Caco-2 (cell line): ENCODE measurements around the gene RCN2. TPM values are rescaled to one million over a fixed set of nuclear protein-coding genes. Genes with fewer than 3 reads are reported as not detected.

Experiments used
- BruUV-seq: library from RNA; stranded (reverse); fragments of 400-500 nt; replicated peaks from 2 replicates; lab custom pipeline; 2021; lab: Mats Ljungman, UMichigan
- CTCF ChIA-PET: fragments of 300-600 bp; sonication (Branson Sonifier 250); formaldehyde crosslinking; loops from one replicate; lab custom pipeline; 2022; ENCODE audit warnings: antibody characterized with exemption; lab: Charles Lee
- POLR2A ChIA-PET: fragments of 300-600 bp; sonication (Branson Sonifier 250); formaldehyde crosslinking; loops from one replicate; lab custom pipeline; 2022; ENCODE audit warnings: antibody characterized with exemption; lab: Charles Lee
- DNase-seq, 2 experiments: peaks; one replicate each; pipeline versions ENCODE4 v3.0.0 to v3.0.0-alpha.2; 2020 to 2022
- H3K27me3 ChIP-seq: replicated peaks from 2 replicates; pipeline ENCODE4 v1.6.0; 2011; ENCODE audit warnings: low read length; ENCODE audit not compliant: control insufficient read depth, insufficient read depth
- H3K36me3 ChIP-seq: 2 replicates; pipeline ENCODE4 v1.5.1; 2011; ENCODE audit warnings: low read length; ENCODE audit not compliant: control insufficient read depth, insufficient read depth
- H3K4me1 ChIP-seq: fragments of 250-450 bp; sonication (Bioruptor Pico); 2 replicates; pipeline ENCODE4 v1.5.1; 2020; ENCODE audit warnings: mild to moderate bottlenecking
- H3K4me3 ChIP-seq: 2 replicates; pipeline ENCODE4 v1.5.1; 2011; ENCODE audit warnings: low read depth, mild to moderate bottlenecking, control low read depth, low read length
- H3K9me3 ChIP-seq: fragments of 250-450 bp; sonication (Bioruptor Pico); 2 replicates; pipeline ENCODE4 v1.5.1; 2020; ENCODE audit warnings: mild to moderate bottlenecking, moderate library complexity
- H3K27ac Mint-ChIP-seq: one replicate; pipeline ENCODE4 v1.8.0; 2022; ENCODE audit warnings: mixed read lengths; ENCODE audit not compliant: unreplicated experiment
- H3K27me3 Mint-ChIP-seq: one replicate; pipeline ENCODE4 v1.8.0; 2022; ENCODE audit warnings: mixed read lengths; ENCODE audit not compliant: insufficient read depth, unreplicated experiment
- H3K36me3 Mint-ChIP-seq: one replicate; pipeline ENCODE4 v1.8.0; 2022; ENCODE audit warnings: mild to moderate bottlenecking, mixed read lengths; ENCODE audit not compliant: insufficient read depth, unreplicated experiment
- H3K4me1 Mint-ChIP-seq: one replicate; pipeline ENCODE4 v1.8.0; 2022; ENCODE audit warnings: low read depth, mixed read lengths; ENCODE audit not compliant: unreplicated experiment
- H3K4me3 Mint-ChIP-seq: one replicate; pipeline ENCODE4 v1.8.0; 2022; ENCODE audit warnings: mild to moderate bottlenecking, moderate library complexity, mixed read lengths; ENCODE audit not compliant: unreplicated experiment
- H3K9me3 Mint-ChIP-seq: one replicate; pipeline ENCODE4 v1.8.0; 2022; ENCODE audit warnings: mixed read lengths; ENCODE audit not compliant: unreplicated experiment
- intact Hi-C: fragments of 100-400 bp; cut with micrococcal nuclease; formaldehyde crosslinking; loops from one replicate; pipeline ENCODE4 v1.10.0; 2022; ENCODE audit not compliant: unreplicated experiment
- total RNA-seq: library from RNA; stranded (reverse); gene quantifications from 2 replicates; pipeline ENCODE4 v1.2.3, GENCODE V29; 2022
- TF ChIP-seq, protein P1 (sequence below), 2 experiments: fragments of 200-600 bp in 1 of 2; IDR thresholded peaks; 1 replicate in 1 of 2; 2 replicates in 1 of 2; pipeline versions ENCODE4 v1.5.1 to v1.8.0; 2011 to 2022; ENCODE audit warnings: antibody characterized with exemption in 1 of 2, control low read depth in 1 of 2, inconsistent platforms in 1 of 2, low read depth in 1 of 2, low read length in 1 of 2, mild to moderate bottlenecking in 1 of 2, moderate library complexity in 1 of 2; ENCODE audit not compliant: insufficient read depth in 1 of 2, severe bottlenecking in 1 of 2, unreplicated experiment in 1 of 2

The RCN2 gene
- total RNA-seq, 1 experiment from 2014 or later, result 73.7 TPM

DNA sequence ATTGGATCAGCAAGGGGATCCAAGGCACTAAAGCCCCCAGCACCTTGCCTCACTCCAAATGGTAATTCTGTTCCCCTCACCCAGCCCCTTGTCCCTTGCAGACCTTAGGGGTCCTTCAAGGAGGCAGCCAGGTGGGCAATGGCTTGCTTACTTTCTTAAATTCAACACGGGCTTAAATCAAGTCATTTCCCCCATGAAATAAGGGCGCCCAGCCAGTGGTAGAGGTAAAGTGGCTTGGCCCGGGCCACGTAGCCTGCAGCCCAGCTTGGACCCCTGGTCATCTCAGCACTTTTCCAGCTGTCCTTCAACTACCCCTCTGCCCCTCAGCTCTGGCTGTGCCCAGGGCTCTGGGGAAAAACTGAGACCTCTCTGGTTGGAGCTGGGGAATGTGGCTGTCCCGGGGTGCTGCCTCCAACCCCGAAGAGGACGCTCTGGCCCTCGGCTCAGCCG is 64.6 kb downstream of the RCN2 start:
- Mint-ChIP-seq H3K27me3 (no peaks in the 10 kb centered on the region), H3K4me3 (no peak overlapping the region), H3K36me3 (no peaks in the 10 kb centered on the region), H3K4me1 (no peaks in the 10 kb centered on the region), H3K27ac (no peak overlapping the region), H3K9me3 (no peaks in the 10 kb centered on the region)
- H3K9me3 ChIP-seq, result no peaks in the 10 kb centered on the region
- H3K4me3 ChIP-seq, result no peak overlapping the region
- TF ChIP-seq, protein P1, sequence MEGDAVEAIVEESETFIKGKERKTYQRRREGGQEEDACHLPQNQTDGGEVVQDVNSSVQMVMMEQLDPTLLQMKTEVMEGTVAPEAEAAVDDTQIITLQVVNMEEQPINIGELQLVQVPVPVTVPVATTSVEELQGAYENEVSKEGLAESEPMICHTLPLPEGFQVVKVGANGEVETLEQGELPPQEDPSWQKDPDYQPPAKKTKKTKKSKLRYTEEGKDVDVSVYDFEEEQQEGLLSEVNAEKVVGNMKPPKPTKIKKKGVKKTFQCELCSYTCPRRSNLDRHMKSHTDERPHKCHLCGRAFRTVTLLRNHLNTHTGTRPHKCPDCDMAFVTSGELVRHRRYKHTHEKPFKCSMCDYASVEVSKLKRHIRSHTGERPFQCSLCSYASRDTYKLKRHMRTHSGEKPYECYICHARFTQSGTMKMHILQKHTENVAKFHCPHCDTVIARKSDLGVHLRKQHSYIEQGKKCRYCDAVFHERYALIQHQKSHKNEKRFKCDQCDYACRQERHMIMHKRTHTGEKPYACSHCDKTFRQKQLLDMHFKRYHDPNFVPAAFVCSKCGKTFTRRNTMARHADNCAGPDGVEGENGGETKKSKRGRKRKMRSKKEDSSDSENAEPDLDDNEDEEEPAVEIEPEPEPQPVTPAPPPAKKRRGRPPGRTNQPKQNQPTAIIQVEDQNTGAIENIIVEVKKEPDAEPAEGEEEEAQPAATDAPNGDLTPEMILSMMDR (IDR thresholded peaks at IDR 0.05; ENCODE audit: insufficient read depth in 1 of 2, low read depth in 1 of 2, low read length in 1 of 2, severe bottlenecking in 1 of 2, unreplicated experiment in 1 of 2), result no peak
- H3K27me3 ChIP-seq, result no peaks in the 10 kb centered on the region
- BruUV-seq, result no TSS peak
- POLR2A ChIA-PET, result no interaction called here
- intact Hi-C loops, result no loop called here
- CTCF ChIA-PET, result no interaction called here
- DNase-seq, result no peak
- H3K36me3 ChIP-seq, result no peaks in the 10 kb centered on the region
- H3K4me1 ChIP-seq, result no peaks in the 10 kb centered on the region

DNA sequence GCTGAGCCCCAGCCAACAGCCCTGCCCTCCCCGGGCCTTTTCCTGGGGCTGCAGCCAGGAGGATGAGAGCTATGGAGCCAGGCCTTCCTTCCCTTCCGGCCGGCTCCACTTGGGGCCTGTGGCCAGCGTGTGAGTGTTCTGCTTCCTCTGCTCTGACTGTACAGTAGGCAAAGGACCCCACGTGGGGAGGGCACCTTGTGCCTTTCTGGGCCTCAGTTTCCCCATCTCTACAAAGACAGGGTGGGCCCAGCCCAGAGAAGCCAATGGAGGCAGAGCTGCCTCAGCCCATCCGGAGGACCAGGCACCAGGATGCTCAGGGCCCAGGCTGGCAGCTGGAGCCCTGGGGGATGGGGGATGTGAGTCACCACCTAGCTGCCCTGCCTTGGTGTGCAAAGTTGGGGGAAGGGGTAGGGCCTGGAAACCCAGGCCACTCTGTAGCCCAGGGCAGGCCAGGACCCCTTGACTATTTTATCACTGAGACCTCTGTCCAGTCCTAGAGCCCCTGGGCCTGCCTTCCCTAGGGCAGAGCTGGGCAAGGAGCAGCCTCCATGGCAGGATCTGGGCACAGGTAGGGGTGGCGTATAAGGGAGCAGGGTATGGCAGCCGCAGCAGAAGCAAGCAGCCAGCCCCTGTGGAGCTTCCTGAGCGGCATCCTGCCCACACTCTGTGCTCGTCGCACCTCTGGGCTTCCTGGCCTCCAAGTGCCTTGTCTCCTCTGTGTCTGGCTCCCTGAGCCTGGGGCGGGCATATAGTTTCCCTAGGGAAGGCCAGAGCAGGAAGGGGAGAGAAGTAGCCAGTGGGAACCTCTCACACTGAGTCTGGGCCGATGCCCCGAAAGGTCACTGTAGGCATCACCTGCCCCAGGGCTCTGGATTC is 65.2 kb downstream of the RCN2 start:
- Mint-ChIP-seq H3K4me1 (no peaks in the 10 kb centered on the region), H3K36me3 (no peaks in the 10 kb centered on the region), H3K4me3 (no peak overlapping the region), H3K27me3 (no peaks in the 10 kb centered on the region), H3K9me3 (no peaks in the 10 kb centered on the region), H3K27ac (no peak overlapping the region)
- POLR2A ChIA-PET, result no interaction called here
- H3K36me3 ChIP-seq, result no peaks in the 10 kb centered on the region
- H3K4me1 ChIP-seq, result no peaks in the 10 kb centered on the region
- no peak for DNase-seq
- H3K27me3 ChIP-seq, result no peaks in the 10 kb centered on the region
- H3K4me3 ChIP-seq, result no peak overlapping the region
- TF ChIP-seq, protein P1 (IDR thresholded peaks at IDR 0.05; ENCODE audit: insufficient read depth in 1 of 2, low read depth in 1 of 2, low read length in 1 of 2, severe bottlenecking in 1 of 2, unreplicated experiment in 1 of 2), result no peak
- intact Hi-C loops, result no loop called here
- no peaks in the 10 kb centered on the region for H3K9me3 ChIP-seq
- CTCF ChIA-PET, result no interaction called here
- no TSS peak for BruUV-seq

DNA sequence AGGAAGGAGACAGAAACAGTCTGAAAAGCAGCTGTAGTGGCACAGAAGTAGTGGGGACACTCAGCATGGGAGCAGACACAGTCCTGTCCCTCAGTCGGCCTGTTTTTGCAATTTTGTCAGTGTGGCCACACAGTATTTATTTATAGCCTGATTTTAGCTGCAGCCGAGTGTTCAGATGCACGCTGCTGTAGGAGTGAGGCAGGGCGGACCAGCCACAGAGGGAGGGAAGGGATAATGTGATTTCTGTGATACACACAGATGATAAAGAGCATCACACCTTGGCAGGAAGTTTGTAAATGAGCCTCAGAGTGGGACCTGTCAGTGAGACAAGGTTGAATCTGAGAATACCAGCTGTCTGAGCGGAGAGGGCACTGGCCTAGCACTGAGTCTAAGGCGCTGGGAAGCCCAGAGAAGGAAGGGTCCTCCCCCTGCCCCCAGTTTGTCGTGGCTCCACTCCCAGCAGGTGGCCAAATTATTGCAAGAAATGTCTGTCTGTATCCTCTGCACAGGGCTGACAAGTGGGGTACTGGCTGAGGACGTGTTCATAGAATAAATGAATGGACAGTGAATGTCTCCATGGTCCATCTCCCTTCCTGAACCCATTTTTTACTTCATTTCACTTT is 67.2 kb downstream of the RCN2 start:
- ChIA-PET CTCF (no interaction called here), POLR2A (no interaction called here)
- intact Hi-C loops, result no loop called here
- no peak for DNase-seq
- Mint-ChIP-seq H3K36me3 (no peaks in the 10 kb centered on the region), H3K27me3 (no peaks in the 10 kb centered on the region), H3K27ac (no peak overlapping the region), H3K4me3 (no peak overlapping the region), H3K4me1 (no peaks in the 10 kb centered on the region), H3K9me3 (no peaks in the 10 kb centered on the region)
- TF ChIP-seq, protein P1 (IDR thresholded peaks at IDR 0.05; ENCODE audit: insufficient read depth in 1 of 2, low read depth in 1 of 2, low read length in 1 of 2, severe bottlenecking in 1 of 2, unreplicated experiment in 1 of 2), result no peak
- Histone ChIP-seq H3K9me3 (no peaks in the 10 kb centered on the region), H3K36me3 (no peaks in the 10 kb centered on the region), H3K4me1 (no peaks in the 10 kb centered on the region), H3K27me3 (no peaks in the 10 kb centered on the region), H3K4me3 (no peak overlapping the region)
- BruUV-seq, result no TSS peak
